Lung (tissue), 12 donors: ENCODE data around the gene ACTG1. TPM values are rescaled to one million over a fixed set of nuclear protein-coding genes. Genes with fewer than 3 reads are reported as not detected.

Experiments
- ATAC-seq: fragments of 200-7000 bp; cut with Tn5 transposase; one replicate; pipeline ENCODE4 v1.9.1; 2020; ENCODE audit warnings: moderate number of reproducible peaks; ENCODE audit not compliant: insufficient read depth, low FRiP score
- DNase-seq, 3 donors: peaks; one replicate each; pipeline ENCODE4 v3.0.0-alpha.2; 2013 to 2017
- H3K27ac ChIP-seq, 2 donors: one replicate each; pipeline ENCODE4 v1.5.1; 2013; ENCODE audit warnings: mild to moderate bottlenecking in 2 of 2, moderate library complexity in 2 of 2, control low read depth in 1 of 2, inconsistent platforms in 1 of 2, low read depth in 1 of 2, low read length in 1 of 2
- H3K27me3 ChIP-seq, 3 donors: one replicate each; pipeline ENCODE4 v1.5.1; 2013; ENCODE audit warnings: low read length in 2 of 3; ENCODE audit not compliant: control insufficient read depth in 3 of 3, insufficient read depth in 3 of 3
- H3K36me3 ChIP-seq, 4 donors: one replicate each; pipeline ENCODE4 v1.5.1; 2013; ENCODE audit warnings: low read length in 4 of 4, mild to moderate bottlenecking in 1 of 4, moderate library complexity in 1 of 4; ENCODE audit not compliant: control insufficient read depth in 4 of 4, insufficient read depth in 4 of 4
- H3K4me1 ChIP-seq, 5 donors: one replicate each; pipeline ENCODE4 v1.5.1; 2013; ENCODE audit warnings: low read length in 5 of 5, mild to moderate bottlenecking in 2 of 5, moderate library complexity in 1 of 5; ENCODE audit not compliant: control insufficient read depth in 5 of 5, insufficient read depth in 5 of 5
- H3K4me3 ChIP-seq: one replicate; pipeline ENCODE4 v1.5.1; 2013; ENCODE audit warnings: mild to moderate bottlenecking, control low read depth, moderate library complexity
- H3K9ac ChIP-seq, 2 donors: one replicate each; pipeline ENCODE4 v1.5.1; 2013; ENCODE audit warnings: low read length in 2 of 2, control low read depth in 1 of 2; ENCODE audit not compliant: insufficient read depth in 1 of 2
- H3K9me3 ChIP-seq, 4 donors: one replicate each; pipeline ENCODE4 v1.5.1; 2013; ENCODE audit warnings: low read length in 3 of 4, mild to moderate bottlenecking in 1 of 4, moderate library complexity in 1 of 4; ENCODE audit not compliant: control insufficient read depth in 4 of 4, insufficient read depth in 3 of 4
- WGBS, 2 donors: extraction: QIAGEN DNeasy Blood & Tissue Kit; methylation state at CpG; one replicate each; pipeline ENCODE4 v1.1.7; 2013; 5-methylcytosine and 5-hydroxymethylcytosine counted together
- polyA plus RNA-seq, 2 donors: library from polyadenylated mRNA; stranded (reverse); fragments of 200-250 nt; gene quantifications; one replicate each; pipeline ENCODE4 v1.2.1, GENCODE V29; 2013
- total RNA-seq, 2 donors: library from RNA; depleted of rRNA in 1 of 2; stranded (reverse); fragments of >200 nt in 1 of 2; gene quantifications; one replicate each; pipeline ENCODE4 v1.2.1, GENCODE V29; 2014 to 2021
- TF ChIP-seq, protein P1 (sequence below): IDR thresholded peaks from 2 replicates; pipeline ENCODE4 v1.5.1; 2012; ENCODE audit warnings: mild to moderate bottlenecking; ENCODE audit errors: control extremely low read depth, extremely low read depth
- donor health status: control.
- donor health status: control.
- donor health status: Bipolar disorder and iron deficiency.
- donor health status: healthy.
- donor health status: DM: yes; HTN: yes; CAD: no.

The ACTG1 gene
- total and polyA plus RNA-seq, 4 donors, result 1,461 to 4,301 (median 3,063) TPM

DNA sequence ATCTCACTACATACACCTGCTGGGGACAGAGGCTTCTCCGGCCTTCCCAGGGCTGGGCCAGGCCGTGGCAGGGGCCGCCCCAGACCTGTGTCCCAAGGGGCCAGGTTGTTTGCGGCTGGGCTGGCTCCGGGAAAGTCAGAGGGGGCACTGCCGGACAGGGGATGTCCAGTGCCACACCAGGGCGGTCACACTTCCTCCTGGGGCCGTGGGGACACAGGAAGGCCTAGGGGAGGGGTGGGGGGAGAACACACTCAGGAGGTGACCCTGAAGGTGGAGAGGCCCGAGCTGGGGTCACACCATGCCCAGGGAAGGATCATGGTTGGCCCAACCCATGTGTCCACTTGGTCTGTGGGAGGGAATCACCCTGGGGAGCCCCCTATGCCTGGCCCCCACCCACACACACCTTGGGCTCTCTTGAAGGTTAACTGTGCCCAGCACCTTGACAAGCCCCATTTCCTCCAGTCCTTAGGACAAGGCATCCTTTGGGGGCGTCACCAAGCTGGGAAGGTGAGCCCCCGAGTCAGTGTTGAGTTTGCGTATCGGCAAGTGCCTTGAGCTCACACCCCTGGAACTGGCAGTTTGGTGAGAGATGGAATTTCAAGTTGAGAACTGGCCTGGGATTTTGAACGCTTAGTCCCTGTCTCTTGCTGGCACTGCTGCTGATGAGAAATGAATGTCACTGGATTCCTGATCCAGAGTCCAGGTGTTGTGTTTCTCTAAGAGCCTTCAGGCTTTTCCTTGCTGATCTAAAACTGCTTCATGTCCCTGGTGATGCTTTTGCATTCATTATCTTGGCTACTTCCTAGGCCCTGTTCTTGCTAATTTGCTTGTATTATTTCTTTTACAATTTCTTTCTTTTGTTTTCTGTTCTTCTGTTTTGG is 7.7 kb upstream of the ACTG1 start:
- WGBS, 2 donors, result 74 to 75% methylated on average over 14 of the region's 14 CpGs
- H3K4me3 ChIP-seq, result no peak overlapping the region
- peak overlapping the region in 1 of 2 donors; percentile 54 for H3K27ac ChIP-seq
- TF ChIP-seq, protein P1, sequence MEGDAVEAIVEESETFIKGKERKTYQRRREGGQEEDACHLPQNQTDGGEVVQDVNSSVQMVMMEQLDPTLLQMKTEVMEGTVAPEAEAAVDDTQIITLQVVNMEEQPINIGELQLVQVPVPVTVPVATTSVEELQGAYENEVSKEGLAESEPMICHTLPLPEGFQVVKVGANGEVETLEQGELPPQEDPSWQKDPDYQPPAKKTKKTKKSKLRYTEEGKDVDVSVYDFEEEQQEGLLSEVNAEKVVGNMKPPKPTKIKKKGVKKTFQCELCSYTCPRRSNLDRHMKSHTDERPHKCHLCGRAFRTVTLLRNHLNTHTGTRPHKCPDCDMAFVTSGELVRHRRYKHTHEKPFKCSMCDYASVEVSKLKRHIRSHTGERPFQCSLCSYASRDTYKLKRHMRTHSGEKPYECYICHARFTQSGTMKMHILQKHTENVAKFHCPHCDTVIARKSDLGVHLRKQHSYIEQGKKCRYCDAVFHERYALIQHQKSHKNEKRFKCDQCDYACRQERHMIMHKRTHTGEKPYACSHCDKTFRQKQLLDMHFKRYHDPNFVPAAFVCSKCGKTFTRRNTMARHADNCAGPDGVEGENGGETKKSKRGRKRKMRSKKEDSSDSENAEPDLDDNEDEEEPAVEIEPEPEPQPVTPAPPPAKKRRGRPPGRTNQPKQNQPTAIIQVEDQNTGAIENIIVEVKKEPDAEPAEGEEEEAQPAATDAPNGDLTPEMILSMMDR, result no peak
- ATAC-seq (no peak), DNase-seq (no peak)
- peaks cover 0 to 50% (median 25%) of the 10 kb centered on the region in 5 donors for H3K4me1 ChIP-seq
- peaks cover 0 to 12% (median 4%) of the 10 kb centered on the region in 3 donors for H3K27me3 ChIP-seq
- H3K9ac ChIP-seq, result no peak overlapping the region
- H3K36me3 ChIP-seq, result no peaks in the 10 kb centered on the region
- H3K9me3 ChIP-seq, result peaks cover 0 to 2% (median 0%) of the 10 kb centered on the region in 4 donors

DNA sequence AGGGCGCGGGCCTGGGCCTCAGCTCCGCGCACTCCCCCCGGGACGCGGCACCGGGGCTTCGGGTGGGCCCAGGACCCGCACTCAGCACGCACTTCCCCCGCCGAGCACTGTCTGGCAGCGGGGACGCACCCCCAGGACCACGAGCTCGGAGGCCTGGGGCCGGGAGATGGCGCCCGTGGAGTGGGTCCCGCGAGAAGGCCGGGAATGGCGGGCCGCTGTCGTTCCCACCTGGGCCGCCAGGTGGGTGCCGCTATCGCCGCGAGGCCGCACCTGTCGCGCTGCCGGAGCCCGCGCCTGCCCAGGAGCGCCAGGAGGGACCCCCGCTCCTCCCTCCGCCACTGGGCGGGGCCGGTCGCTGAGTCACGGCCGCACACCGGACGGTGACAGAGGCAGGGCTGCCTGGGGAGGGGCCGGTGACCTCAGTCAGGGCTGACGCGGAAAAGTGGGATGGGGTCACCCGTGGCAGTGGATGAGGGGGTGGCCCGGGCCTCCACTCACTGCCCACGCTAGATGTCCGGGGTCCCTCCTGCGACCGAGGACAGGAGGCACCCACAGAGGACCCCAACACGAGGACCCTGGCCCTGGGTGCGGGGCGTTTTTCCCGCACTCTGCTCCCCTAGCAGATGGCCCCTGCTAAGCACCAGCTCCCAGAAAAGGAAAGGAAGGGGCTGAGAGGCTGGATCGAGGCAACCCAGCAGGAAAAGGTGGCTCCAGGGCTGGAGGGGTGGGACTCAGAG is 6.9 kb upstream of the ACTG1 start:
- TF ChIP-seq, protein P1, result peak; percentile 15
- DNase-seq (peak in 2 of 3 donors; percentile 63), ATAC-seq (peak; percentile 38)
- WGBS, 2 donors, result 6% methylated on average over 49 to 61 of the region's 61 CpGs
- Histone ChIP-seq H3K27ac (peak overlapping the region; percentile 41 to 69), H3K9ac (no peak overlapping the region), H3K4me3 (peak overlapping the region; percentile 29), H3K4me1 (peaks cover 0 to 51% (median 25%) of the 10 kb centered on the region in 5 donors), H3K36me3 (no peaks in the 10 kb centered on the region), H3K9me3 (peaks cover 0 to 2% (median 0%) of the 10 kb centered on the region in 4 donors), H3K27me3 (peaks cover 0 to 12% (median 4%) of the 10 kb centered on the region in 3 donors)

DNA sequence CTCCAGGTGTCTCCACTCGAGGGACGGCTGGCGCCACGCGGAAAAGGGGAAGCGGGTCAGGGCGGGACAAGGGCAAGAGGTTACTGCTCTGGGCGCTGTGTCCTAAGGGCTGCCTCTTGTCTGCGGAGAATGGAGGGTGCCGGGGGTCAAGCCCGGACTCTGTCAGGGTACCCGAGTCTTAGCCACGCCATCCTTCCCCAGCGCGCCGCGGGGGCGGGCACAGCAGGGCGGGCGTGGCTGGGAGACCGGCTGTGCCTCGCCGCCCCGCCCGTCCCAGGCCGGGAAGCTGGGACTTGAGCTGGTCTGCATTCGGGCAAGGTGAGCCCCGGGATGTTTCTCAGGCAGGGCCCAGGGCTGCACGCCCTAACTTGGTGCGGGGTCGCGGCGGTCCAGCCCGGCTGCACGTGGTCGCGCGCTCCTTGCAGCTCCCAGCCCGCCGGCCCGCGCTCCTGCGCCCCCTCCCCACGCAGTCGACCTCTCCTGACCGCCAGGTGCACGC is 6.2 kb upstream of the ACTG1 start:
- H3K9me3 ChIP-seq, result peaks cover 0 to 2% (median 0%) of the 10 kb centered on the region in 4 donors
- peak overlapping the region; percentile 41 to 69 for H3K27ac ChIP-seq
- ATAC-seq (peak; percentile 28), DNase-seq (no peak)
- TF ChIP-seq, protein P1, result no peak
- no peaks in the 10 kb centered on the region for H3K36me3 ChIP-seq
- peak overlapping the region; percentile 29 for H3K4me3 ChIP-seq
- H3K9ac ChIP-seq, result no peak overlapping the region
- peaks cover 0 to 12% (median 4%) of the 10 kb centered on the region in 3 donors for H3K27me3 ChIP-seq
- peaks cover 0 to 53% (median 25%) of the 10 kb centered on the region in 5 donors for H3K4me1 ChIP-seq
- WGBS, 2 donors, result 1 to 2% methylated on average over 33 to 47 of the region's 47 CpGs
